Fibroblast of mammary gland (primary cell): ENCODE measurements around the gene KCNAB1.

Source experiments
- DNase-seq: peaks from one replicate; pipeline ENCODE4 v3.0.0-alpha.2; 2010; ENCODE audit warnings: low read depth
- H3K4me3 ChIP-seq: 2 replicates; pipeline ENCODE4 v1.5.1; 2011; ENCODE audit warnings: low read depth, mild to moderate bottlenecking, low read length, moderate library complexity; ENCODE audit not compliant: control insufficient read depth
- TF ChIP-seq, protein P1 (sequence below): conservative IDR thresholded peaks from 2 replicates; pipeline ENCODE4 v1.5.1; 2011; ENCODE audit warnings: low read depth, low read length, inconsistent platforms; ENCODE audit not compliant: control insufficient read depth, insufficient read depth

Gene KCNAB1

GRCh38 chr3:156480949-156481348, 360.6 kb downstream of the KCNAB1 start:
- no peak overlapping the region for H3K4me3 ChIP-seq
- TF ChIP-seq, protein P1, sequence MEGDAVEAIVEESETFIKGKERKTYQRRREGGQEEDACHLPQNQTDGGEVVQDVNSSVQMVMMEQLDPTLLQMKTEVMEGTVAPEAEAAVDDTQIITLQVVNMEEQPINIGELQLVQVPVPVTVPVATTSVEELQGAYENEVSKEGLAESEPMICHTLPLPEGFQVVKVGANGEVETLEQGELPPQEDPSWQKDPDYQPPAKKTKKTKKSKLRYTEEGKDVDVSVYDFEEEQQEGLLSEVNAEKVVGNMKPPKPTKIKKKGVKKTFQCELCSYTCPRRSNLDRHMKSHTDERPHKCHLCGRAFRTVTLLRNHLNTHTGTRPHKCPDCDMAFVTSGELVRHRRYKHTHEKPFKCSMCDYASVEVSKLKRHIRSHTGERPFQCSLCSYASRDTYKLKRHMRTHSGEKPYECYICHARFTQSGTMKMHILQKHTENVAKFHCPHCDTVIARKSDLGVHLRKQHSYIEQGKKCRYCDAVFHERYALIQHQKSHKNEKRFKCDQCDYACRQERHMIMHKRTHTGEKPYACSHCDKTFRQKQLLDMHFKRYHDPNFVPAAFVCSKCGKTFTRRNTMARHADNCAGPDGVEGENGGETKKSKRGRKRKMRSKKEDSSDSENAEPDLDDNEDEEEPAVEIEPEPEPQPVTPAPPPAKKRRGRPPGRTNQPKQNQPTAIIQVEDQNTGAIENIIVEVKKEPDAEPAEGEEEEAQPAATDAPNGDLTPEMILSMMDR, result no peak
- no peak for DNase-seq

- TF ChIP-seq, protein P1, result no peak
- H3K4me3 ChIP-seq, result no peak overlapping the region
- DNase-seq, result no peak
Measured at GRCh38 chr3:156483002-156483401, 362.6 kb downstream of the KCNAB1 start.

DNA sequence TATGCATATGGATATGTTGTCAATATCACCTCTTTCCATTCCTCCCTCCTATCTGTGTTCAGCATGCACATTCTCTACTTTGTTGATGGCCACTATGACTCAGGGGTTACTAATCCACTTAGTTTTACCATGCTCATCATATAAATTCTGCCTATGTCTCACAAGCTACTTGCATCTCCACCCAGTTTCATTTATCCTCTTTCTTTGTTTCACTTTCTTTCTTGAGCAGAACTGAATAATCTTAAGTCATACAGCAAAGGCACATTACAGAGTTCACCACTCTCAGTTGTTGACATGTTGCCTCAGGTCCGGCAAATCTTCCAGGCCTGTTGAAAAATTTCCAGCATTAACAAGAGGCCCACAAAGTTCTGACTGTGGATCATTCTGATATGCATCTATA, 363.0 kb downstream of the KCNAB1 start:
- TF ChIP-seq, protein P1, result no peak
- peak overlapping the region; percentile 26 for H3K4me3 ChIP-seq
- peak; percentile 94 for DNase-seq

DNA sequence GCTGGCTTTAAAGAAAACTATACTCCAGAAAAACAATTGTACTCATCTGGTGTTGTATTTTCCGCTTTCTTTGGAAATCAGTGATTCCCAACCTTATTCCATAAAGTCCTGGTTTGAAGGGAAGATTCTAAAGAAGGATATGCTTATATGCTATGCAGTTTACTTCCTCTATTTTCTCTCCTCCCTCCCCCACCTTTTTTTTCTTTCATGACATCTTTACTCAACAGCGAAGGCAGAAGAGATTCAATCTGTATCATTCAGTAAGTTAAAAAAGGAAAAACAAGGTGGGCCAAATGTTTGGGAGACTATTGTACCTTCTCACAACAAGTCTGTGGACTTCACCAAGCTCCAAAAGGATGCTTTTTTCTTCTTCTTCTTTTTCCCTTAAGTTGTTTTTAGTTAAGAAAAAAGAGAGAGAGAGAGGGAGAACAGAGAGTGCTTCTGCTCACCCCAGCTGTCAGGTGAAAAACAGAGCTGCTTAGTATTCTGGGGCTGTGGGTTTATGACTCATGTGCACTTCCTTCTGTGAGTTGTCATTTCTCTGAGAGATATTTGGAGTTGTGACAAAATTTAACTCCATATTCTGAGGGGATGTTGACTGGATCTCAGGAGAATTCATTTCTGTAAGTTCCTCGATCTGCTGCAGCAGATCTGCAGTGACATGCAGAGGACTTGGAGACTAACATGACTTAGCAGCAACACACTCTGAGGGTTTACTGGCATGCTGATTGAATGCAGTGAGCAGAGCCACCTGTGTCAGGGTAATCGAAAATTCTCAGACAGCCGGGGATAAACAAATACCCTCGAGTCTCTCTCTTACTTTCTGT, 363.8 kb downstream of the KCNAB1 start:
- TF ChIP-seq, protein P1, result no peak
- peak overlapping the region; percentile 26 for H3K4me3 ChIP-seq
- peak; percentile 83 for DNase-seq

DNA sequence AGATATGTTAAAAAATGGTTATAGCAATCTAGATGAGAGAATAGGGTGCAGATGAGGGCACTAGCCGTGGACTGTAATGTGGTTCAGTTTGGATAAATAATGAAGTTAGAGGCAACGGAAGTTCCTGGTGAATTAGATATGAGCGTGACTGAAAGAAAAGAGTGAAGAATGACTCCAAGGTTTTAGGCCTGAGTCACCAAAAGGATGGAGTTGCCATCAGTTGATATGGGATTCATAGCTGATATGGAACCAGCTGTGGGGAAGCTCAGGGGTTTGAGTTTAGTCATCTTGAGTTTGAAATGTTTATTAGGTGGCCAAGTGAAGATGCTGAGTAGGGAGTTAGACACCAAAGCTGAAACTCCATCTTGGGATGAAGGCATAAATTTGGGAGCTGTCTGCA, 368.4 kb downstream of the KCNAB1 start:
- TF ChIP-seq, protein P1, result no peak
- peak; percentile 56 for DNase-seq

GRCh38 chr3:156489462-156489911, 369.1 kb downstream of the KCNAB1 start:
- DNase-seq, result peak; percentile 79
- H3K4me3 ChIP-seq, result no peak overlapping the region
- TF ChIP-seq, protein P1, result no peak

More for the DNA sequence above, 368.4 kb downstream of the KCNAB1 start:
- no peak overlapping the region for H3K4me3 ChIP-seq
